Upper lobe of right lung (tissue), 1 donor: Measurements from ENCODE around the gene SLCO3A1. TPM values are rescaled to one million over a fixed set of nuclear protein-coding genes. Genes with fewer than 3 reads are reported as not detected.
A peak's percentile ranks its signal among the peaks of the same experiment; 100 is the strongest.

Source experiments
- ATAC-seq: fragments of 200-7000 bp; cut with Tn5 transposase; one replicate; pipeline ENCODE4 v1.9.1; 2020; ENCODE audit warnings: mild to moderate bottlenecking, moderate library complexity
- DNase-seq: peaks from one replicate; pipeline ENCODE4 v3.0.0-alpha.2; 2020
- H3K27ac ChIP-seq: fragments of 200-600 bp; one replicate; pipeline ENCODE4 v1.8.0; 2022
- H3K27me3 ChIP-seq: fragments of 200-600 bp; one replicate; pipeline ENCODE4 v1.8.0; 2022; ENCODE audit warnings: mild to moderate bottlenecking
- H3K36me3 ChIP-seq: fragments of 200-600 bp; one replicate; pipeline ENCODE4 v1.8.0; 2022
- H3K4me1 ChIP-seq: fragments of 200-600 bp; one replicate; pipeline ENCODE4 v1.8.0; 2022
- H3K4me3 ChIP-seq: fragments of 200-600 bp; one replicate; pipeline ENCODE4 v1.8.0; 2022; ENCODE audit warnings: mild to moderate bottlenecking
- H3K9me3 ChIP-seq: fragments of 200-600 bp; one replicate; pipeline ENCODE4 v1.8.0; 2022
- CTCF ChIP-seq: fragments of 200-600 bp; IDR thresholded peaks from one replicate; pipeline ENCODE4 v1.8.0; 2022; ENCODE audit warnings: antibody characterized with exemption
- intact Hi-C: fragments of 100-400 bp; cut with DNase I; formaldehyde crosslinking; loops from one replicate; pipeline ENCODE4 v1.11.0; 2022
- total RNA-seq: library from RNA; stranded (reverse); fragmentation: NEBNext Ultra II Directional; extraction: Animal tissue kit (Norgen Biotek cat#: 25700); gene quantifications from one replicate; pipeline ENCODE4 v1.2.1, GENCODE V29; 2021
- donor health status: DM: no; HTN: yes; CAD: no; lungs with severe emphysema.

SLCO3A1 gene
- total RNA-seq, 1 donor from 2014 or later, result 50.6 TPM

- intact Hi-C loops, result no loop called here
- TF ChIP-seq CTCF, result no peak
- DNase-seq (no peak), ATAC-seq (no peak)
- Histone ChIP-seq H3K4me1 (peaks cover 22% of the 10 kb centered on the region), H3K36me3 (no peaks in the 10 kb centered on the region), H3K27ac (no peak overlapping the region), H3K27me3 (no peaks in the 10 kb centered on the region), H3K4me3 (no peak overlapping the region), H3K9me3 (no peaks in the 10 kb centered on the region)
Measured at GRCh38 chr15:91891788-91892345, 38.4 kb downstream of the SLCO3A1 start.

GRCh38 chr15:91892436-91892835 is 38.9 kb downstream of the SLCO3A1 start:
- ATAC-seq, result peak; percentile 57

GRCh38 chr15:91894606-91895005 is 41.1 kb downstream of the SLCO3A1 start:
- Histone ChIP-seq H3K4me3 (no peak overlapping the region), H3K36me3 (no peaks in the 10 kb centered on the region), H3K27me3 (no peaks in the 10 kb centered on the region), H3K27ac (no peak overlapping the region), H3K4me1 (peaks cover 10% of the 10 kb centered on the region), H3K9me3 (no peaks in the 10 kb centered on the region)
- no peak for DNase-seq
- TF ChIP-seq CTCF, result no peak
- intact Hi-C loops, result no loop called here
- peak; percentile 40 for ATAC-seq

More at GRCh38 chr15:91892436-91892835, 38.9 kb downstream of the SLCO3A1 start:
- Histone ChIP-seq H3K27me3 (no peaks in the 10 kb centered on the region), H3K9me3 (no peaks in the 10 kb centered on the region), H3K36me3 (no peaks in the 10 kb centered on the region), H3K4me1 (peaks cover 20% of the 10 kb centered on the region), H3K4me3 (no peak overlapping the region), H3K27ac (no peak overlapping the region)
- no peak for TF ChIP-seq CTCF
- intact Hi-C loops, result no loop called here
- DNase-seq, result no peak

GRCh38 chr15:91895051-91895450 is 41.5 kb downstream of the SLCO3A1 start:
- Histone ChIP-seq H3K27ac (no peak overlapping the region), H3K4me3 (no peak overlapping the region), H3K36me3 (no peaks in the 10 kb centered on the region), H3K27me3 (no peaks in the 10 kb centered on the region), H3K9me3 (no peaks in the 10 kb centered on the region), H3K4me1 (peaks cover 10% of the 10 kb centered on the region)
- intact Hi-C loops, result no loop called here
- DNase-seq (no peak), ATAC-seq (no peak)
- TF ChIP-seq CTCF, result no peak

GRCh38 chr15:91896341-91897055 is 43.0 kb downstream of the SLCO3A1 start:
- Histone ChIP-seq H3K36me3 (no peaks in the 10 kb centered on the region), H3K27me3 (no peaks in the 10 kb centered on the region), H3K4me1 (peaks cover 10% of the 10 kb centered on the region), H3K4me3 (no peak overlapping the region), H3K9me3 (no peaks in the 10 kb centered on the region), H3K27ac (no peak overlapping the region)
- no peak for DNase-seq
- intact Hi-C loops, result no loop called here
- ATAC-seq, result no peak
- no peak for TF ChIP-seq CTCF
